ENCODE data around the gene RELN. TPM values are rescaled to one million over a fixed set of nuclear protein-coding genes. Genes with fewer than 3 reads are reported as not detected.

Gene RELN
- total and polyA plus RNA-seq, 2 of the 13 experiments (the other 11 are each of a cell fraction or from before 2014, with no cell fraction given) = 315 to 332 TPM

DNA sequence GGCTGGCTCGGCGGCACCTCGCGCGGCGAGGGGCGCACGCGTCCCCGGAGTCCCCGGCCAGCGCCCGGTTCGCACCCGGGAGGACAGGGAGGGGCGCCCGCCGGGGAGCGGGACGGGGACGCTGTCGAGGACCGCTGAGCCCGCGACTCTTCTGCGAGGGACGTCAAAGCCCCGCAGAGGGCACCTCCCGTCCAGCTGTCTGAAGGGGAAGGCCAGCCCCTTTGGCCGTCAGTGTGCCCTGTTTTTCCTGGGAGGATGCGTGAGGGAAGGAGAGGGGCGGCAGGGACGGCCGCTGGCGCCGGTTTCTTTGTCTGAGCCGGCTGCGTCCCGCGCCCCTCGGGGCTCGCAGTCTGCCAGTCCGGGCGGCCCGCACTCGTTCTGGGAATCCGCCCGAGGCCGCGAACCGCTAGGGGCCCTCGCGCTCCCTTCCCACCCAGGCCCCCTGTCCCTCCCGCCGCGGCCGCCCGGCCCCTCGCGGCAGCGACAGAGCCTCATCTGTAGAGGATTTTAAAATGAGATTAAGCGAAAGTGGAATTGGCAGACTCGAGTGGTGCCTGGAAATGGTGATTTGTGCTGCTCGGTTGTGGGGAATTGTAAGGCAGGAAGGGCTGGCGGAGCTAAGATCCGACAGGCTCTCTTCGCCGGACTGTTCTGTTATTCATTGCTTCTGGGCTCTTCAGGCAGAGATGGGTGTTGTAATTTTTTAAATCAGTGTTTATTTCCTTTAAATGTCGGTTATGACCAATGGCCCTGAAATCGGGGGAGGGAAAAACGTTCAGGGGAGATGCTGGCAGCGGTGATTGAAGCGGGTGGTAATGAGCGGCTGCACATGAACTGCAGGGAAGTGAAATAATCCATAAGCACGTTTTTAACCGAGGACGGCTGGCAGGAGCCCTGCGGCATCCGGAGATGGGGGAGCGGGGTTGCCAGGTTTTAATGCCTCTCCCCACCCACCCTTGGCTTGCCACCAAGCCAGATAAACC, 618 bp upstream of the RELN start (continued):
- TF ChIP-seq, protein P1, sequence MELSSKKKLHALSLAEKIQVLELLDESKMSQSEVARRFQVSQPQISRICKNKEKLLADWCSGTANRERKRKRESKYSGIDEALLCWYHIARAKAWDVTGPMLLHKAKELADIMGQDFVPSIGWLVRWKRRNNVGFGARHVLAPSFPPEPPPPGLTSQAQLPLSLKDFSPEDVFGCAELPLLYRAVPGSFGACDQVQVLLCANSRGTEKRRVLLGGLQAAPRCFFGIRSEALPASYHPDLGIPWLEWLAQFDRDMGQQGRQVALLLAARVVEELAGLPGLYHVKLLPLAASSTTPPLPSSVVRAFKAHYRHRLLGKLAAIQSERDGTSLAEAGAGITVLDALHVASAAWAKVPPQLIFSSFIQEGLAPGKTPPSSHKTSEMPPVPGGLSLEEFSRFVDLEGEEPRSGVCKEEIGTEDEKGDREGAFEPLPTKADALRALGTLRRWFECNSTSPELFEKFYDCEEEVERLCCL (CRISPR knock-in tag; IDR thresholded peaks at IDR 0.05; ENCODE audit: borderline replicate concordance) = no peak
- TF ChIP-seq DNMT1 (CRISPR knock-in tag; IDR thresholded peaks at IDR 0.05) = no peak
- TF ChIP-seq ZBTB21 (CRISPR knock-in tag; IDR thresholded peaks at IDR 0.05) = no peak
- no peak for TF ChIP-seq ESRRA (CRISPR knock-in tag; IDR thresholded peaks at IDR 0.05; ENCODE audit: low read depth)
- peak; percentile 77 for TF ChIP-seq ZNF564 (CRISPR knock-in tag; IDR thresholded peaks at IDR 0.05)
- TF ChIP-seq, protein P2, sequence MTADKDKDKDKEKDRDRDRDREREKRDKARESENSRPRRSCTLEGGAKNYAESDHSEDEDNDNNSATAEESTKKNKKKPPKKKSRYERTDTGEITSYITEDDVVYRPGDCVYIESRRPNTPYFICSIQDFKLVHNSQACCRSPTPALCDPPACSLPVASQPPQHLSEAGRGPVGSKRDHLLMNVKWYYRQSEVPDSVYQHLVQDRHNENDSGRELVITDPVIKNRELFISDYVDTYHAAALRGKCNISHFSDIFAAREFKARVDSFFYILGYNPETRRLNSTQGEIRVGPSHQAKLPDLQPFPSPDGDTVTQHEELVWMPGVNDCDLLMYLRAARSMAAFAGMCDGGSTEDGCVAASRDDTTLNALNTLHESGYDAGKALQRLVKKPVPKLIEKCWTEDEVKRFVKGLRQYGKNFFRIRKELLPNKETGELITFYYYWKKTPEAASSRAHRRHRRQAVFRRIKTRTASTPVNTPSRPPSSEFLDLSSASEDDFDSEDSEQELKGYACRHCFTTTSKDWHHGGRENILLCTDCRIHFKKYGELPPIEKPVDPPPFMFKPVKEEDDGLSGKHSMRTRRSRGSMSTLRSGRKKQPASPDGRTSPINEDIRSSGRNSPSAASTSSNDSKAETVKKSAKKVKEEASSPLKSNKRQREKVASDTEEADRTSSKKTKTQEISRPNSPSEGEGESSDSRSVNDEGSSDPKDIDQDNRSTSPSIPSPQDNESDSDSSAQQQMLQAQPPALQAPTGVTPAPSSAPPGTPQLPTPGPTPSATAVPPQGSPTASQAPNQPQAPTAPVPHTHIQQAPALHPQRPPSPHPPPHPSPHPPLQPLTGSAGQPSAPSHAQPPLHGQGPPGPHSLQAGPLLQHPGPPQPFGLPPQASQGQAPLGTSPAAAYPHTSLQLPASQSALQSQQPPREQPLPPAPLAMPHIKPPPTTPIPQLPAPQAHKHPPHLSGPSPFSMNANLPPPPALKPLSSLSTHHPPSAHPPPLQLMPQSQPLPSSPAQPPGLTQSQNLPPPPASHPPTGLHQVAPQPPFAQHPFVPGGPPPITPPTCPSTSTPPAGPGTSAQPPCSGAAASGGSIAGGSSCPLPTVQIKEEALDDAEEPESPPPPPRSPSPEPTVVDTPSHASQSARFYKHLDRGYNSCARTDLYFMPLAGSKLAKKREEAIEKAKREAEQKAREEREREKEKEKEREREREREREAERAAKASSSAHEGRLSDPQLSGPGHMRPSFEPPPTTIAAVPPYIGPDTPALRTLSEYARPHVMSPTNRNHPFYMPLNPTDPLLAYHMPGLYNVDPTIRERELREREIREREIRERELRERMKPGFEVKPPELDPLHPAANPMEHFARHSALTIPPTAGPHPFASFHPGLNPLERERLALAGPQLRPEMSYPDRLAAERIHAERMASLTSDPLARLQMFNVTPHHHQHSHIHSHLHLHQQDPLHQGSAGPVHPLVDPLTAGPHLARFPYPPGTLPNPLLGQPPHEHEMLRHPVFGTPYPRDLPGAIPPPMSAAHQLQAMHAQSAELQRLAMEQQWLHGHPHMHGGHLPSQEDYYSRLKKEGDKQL (CRISPR knock-in tag; IDR thresholded peaks at IDR 0.05; ENCODE audit: low read depth) = no peak
- peak; percentile 70 for TF ChIP-seq ASH2L (IDR thresholded peaks at IDR 0.05; ENCODE audit: insufficient read length, low read depth, low read length)
- TF ChIP-seq, protein P3, sequence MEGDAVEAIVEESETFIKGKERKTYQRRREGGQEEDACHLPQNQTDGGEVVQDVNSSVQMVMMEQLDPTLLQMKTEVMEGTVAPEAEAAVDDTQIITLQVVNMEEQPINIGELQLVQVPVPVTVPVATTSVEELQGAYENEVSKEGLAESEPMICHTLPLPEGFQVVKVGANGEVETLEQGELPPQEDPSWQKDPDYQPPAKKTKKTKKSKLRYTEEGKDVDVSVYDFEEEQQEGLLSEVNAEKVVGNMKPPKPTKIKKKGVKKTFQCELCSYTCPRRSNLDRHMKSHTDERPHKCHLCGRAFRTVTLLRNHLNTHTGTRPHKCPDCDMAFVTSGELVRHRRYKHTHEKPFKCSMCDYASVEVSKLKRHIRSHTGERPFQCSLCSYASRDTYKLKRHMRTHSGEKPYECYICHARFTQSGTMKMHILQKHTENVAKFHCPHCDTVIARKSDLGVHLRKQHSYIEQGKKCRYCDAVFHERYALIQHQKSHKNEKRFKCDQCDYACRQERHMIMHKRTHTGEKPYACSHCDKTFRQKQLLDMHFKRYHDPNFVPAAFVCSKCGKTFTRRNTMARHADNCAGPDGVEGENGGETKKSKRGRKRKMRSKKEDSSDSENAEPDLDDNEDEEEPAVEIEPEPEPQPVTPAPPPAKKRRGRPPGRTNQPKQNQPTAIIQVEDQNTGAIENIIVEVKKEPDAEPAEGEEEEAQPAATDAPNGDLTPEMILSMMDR (CRISPR knock-in tag; IDR thresholded peaks at IDR 0.05) = peak; percentile 55
- TF ChIP-seq CENPX (CRISPR knock-in tag; IDR thresholded peaks at IDR 0.05) = no peak
- TF ChIP-seq ZNF7 (CRISPR knock-in tag; IDR thresholded peaks at IDR 0.05) = no peak
- TF ChIP-seq, protein P4, sequence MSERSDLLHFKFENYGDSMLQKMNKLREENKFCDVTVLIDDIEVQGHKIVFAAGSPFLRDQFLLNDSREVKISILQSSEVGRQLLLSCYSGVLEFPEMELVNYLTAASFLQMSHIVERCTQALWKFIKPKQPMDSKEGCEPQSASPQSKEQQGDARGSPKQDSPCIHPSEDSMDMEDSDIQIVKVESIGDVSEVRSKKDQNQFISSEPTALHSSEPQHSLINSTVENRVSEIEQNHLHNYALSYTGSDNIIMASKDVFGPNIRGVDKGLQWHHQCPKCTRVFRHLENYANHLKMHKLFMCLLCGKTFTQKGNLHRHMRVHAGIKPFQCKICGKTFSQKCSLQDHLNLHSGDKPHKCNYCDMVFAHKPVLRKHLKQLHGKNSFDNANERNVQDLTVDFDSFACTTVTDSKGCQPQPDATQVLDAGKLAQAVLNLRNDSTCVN (CRISPR knock-in tag; IDR thresholded peaks at IDR 0.05; ENCODE audit: borderline replicate concordance) = no peak
- no peak for TF ChIP-seq ZNF496 (CRISPR knock-in tag; IDR thresholded peaks at IDR 0.05; ENCODE audit: insufficient replicate concordance)
- TF ChIP-seq, protein P5, sequence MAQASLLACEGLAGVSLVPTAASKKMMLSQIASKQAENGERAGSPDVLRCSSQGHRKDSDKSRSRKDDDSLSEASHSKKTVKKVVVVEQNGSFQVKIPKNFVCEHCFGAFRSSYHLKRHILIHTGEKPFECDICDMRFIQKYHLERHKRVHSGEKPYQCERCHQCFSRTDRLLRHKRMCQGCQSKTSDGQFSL (CRISPR knock-in tag; IDR thresholded peaks at IDR 0.05) = no peak; the same call in 1 of the 2 replicates
- TF ChIP-seq CREB1 (IDR thresholded peaks at IDR 0.05) = no peak
- no peak for TF ChIP-seq CREB1 (CRISPR knock-in tag; IDR thresholded peaks at IDR 0.05)
- TF ChIP-seq ATF1 (CRISPR knock-in tag; IDR thresholded peaks at IDR 0.05) = no peak
